ENCODE measurements around the gene TERT. TPM values are rescaled to one million over a fixed set of nuclear protein-coding genes. Genes with fewer than 3 reads are reported as not detected.

The TERT gene
- polyA plus RNA-seq, 1 experiment = not detected

GRCh38 chr5:1274471-1274870, 20.4 kb downstream of the TERT start:
- no peak for TF ChIP-seq CTCF (IDR thresholded peaks at IDR 0.05; ENCODE audit: insufficient read depth, low read depth, low read length)
- Histone ChIP-seq H3K36me3 (ENCODE audit: control insufficient read depth, insufficient read depth, low read length) (no peaks in the 10 kb centered on the region), H3K4me3 (ENCODE audit: low read depth, low read length) (no peak overlapping the region), H3K27me3 (ENCODE audit: control insufficient read depth, insufficient read depth, low read length) (no peaks in the 10 kb centered on the region)
- POLR2A ChIA-PET = no interaction called here
- no peak for DNase-seq (ENCODE audit: low read depth)
- CTCF ChIA-PET = no interaction called here

- Histone ChIP-seq H3K4me3 (ENCODE audit: low read depth, low read length) (no peak overlapping the region), H3K27me3 (ENCODE audit: control insufficient read depth, insufficient read depth, low read length) (no peaks in the 10 kb centered on the region), H3K36me3 (ENCODE audit: control insufficient read depth, insufficient read depth, low read length) (no peaks in the 10 kb centered on the region)
- no peak for DNase-seq (ENCODE audit: low read depth)
- POLR2A ChIA-PET = no interaction called here
- CTCF ChIA-PET = no interaction called here
- TF ChIP-seq CTCF (IDR thresholded peaks at IDR 0.05; ENCODE audit: insufficient read depth, low read depth, low read length) = no peak
Measured at GRCh38 chr5:1273745-1274144, 21.1 kb downstream of the TERT start.

GRCh38 chr5:1272201-1272600, 22.7 kb downstream of the TERT start:
- H3K36me3 ChIP-seq (ENCODE audit: control insufficient read depth, insufficient read depth, low read length) = no peaks in the 10 kb centered on the region

GRCh38 chr5:1270933-1271914, 23.6 kb downstream of the TERT start:
- Histone ChIP-seq H3K36me3 (ENCODE audit: control insufficient read depth, insufficient read depth, low read length) (no peaks in the 10 kb centered on the region), H3K27me3 (ENCODE audit: control insufficient read depth, insufficient read depth, low read length) (no peaks in the 10 kb centered on the region), H3K4me3 (ENCODE audit: low read depth, low read length) (no peak overlapping the region)
- no peak for TF ChIP-seq CTCF (IDR thresholded peaks at IDR 0.05; ENCODE audit: insufficient read depth, low read depth, low read length)
- ChIA-PET POLR2A (no interaction called here), CTCF (no interaction called here)
- DNase-seq (ENCODE audit: low read depth) = no peak

More at GRCh38 chr5:1272201-1272600, 22.7 kb downstream of the TERT start:
- no peak for DNase-seq (ENCODE audit: low read depth)
- ChIA-PET POLR2A (no interaction called here), CTCF (no interaction called here)
- H3K4me3 ChIP-seq (ENCODE audit: low read depth, low read length) = no peak overlapping the region
- H3K27me3 ChIP-seq (ENCODE audit: control insufficient read depth, insufficient read depth, low read length) = no peaks in the 10 kb centered on the region
- TF ChIP-seq CTCF (IDR thresholded peaks at IDR 0.05; ENCODE audit: insufficient read depth, low read depth, low read length) = no peak

- Histone ChIP-seq H3K27me3 (ENCODE audit: control insufficient read depth, insufficient read depth, low read length) (no peaks in the 10 kb centered on the region), H3K4me3 (ENCODE audit: low read depth, low read length) (no peak overlapping the region), H3K36me3 (ENCODE audit: control insufficient read depth, insufficient read depth, low read length) (no peaks in the 10 kb centered on the region)
- TF ChIP-seq CTCF (IDR thresholded peaks at IDR 0.05; ENCODE audit: insufficient read depth, low read depth, low read length) = no peak
- CTCF ChIA-PET = no interaction called here
- DNase-seq (ENCODE audit: low read depth) = no peak
- POLR2A ChIA-PET = no interaction called here
Measured at GRCh38 chr5:1270426-1270825, 24.4 kb downstream of the TERT start.

Measured in BJ (cell line).